WERI-Rb-1 (cell line): ENCODE results near the gene INTS12.

Source experiments
- DNase-seq: peaks from one replicate; pipeline ENCODE4 v3.0.0-alpha.2; 2020
- H3K27ac ChIP-seq: fragments of 250-450 bp; sonication (Bioruptor Pico); 2 replicates; pipeline ENCODE4 v1.5.1; 2020; ENCODE audit warnings: mild to moderate bottlenecking, moderate library complexity
- H3K27me3 ChIP-seq: fragments of 250-450 bp; sonication (Bioruptor Pico); 2 replicates; pipeline ENCODE4 v1.5.1; 2021; ENCODE audit warnings: mild to moderate bottlenecking, low read depth, moderate library complexity; ENCODE audit not compliant: insufficient read depth, severe bottlenecking
- H3K36me3 ChIP-seq: fragments of 250-450 bp; sonication (Bioruptor Pico); 2 replicates; pipeline ENCODE4 v1.5.1; 2020; ENCODE audit warnings: mild to moderate bottlenecking, moderate library complexity
- H3K4me3 ChIP-seq: 2 replicates; pipeline ENCODE4 v1.5.1; 2011; ENCODE audit warnings: low read depth, mild to moderate bottlenecking, control low read depth, low read length
- H3K9me3 ChIP-seq: fragments of 250-450 bp; sonication (Bioruptor Pico); 2 replicates; pipeline ENCODE4 v1.5.1; 2021; ENCODE audit warnings: mild to moderate bottlenecking, moderate library complexity; ENCODE audit not compliant: severe bottlenecking
- CTCF ChIP-seq: IDR thresholded peaks from 2 replicates; pipeline ENCODE4 v1.5.1; 2011; ENCODE audit warnings: low read depth, mild to moderate bottlenecking, control low read depth, inconsistent platforms, low read length

INTS12 gene

GRCh38 chr4:105645440-105645839 lies 63.0 kb downstream of the INTS12 start:
- H3K9me3 ChIP-seq = no peaks in the 10 kb centered on the region
- no peak for TF ChIP-seq CTCF
- H3K4me3 ChIP-seq = no peak overlapping the region
- H3K27ac ChIP-seq = no peak overlapping the region
- no peaks in the 10 kb centered on the region for H3K27me3 ChIP-seq
- DNase-seq = no peak
- no peaks in the 10 kb centered on the region for H3K36me3 ChIP-seq

- TF ChIP-seq CTCF = no peak
- Histone ChIP-seq H3K27ac (no peak overlapping the region), H3K4me3 (no peak overlapping the region), H3K36me3 (no peaks in the 10 kb centered on the region), H3K27me3 (no peaks in the 10 kb centered on the region), H3K9me3 (no peaks in the 10 kb centered on the region)
- DNase-seq = no peak
Observed at GRCh38 chr4:105644257-105644656, 64.2 kb downstream of the INTS12 start.

- no peaks in the 10 kb centered on the region for H3K9me3 ChIP-seq
- no peaks in the 10 kb centered on the region for H3K36me3 ChIP-seq
- no peaks in the 10 kb centered on the region for H3K27me3 ChIP-seq
- DNase-seq = no peak
- H3K27ac ChIP-seq = no peak overlapping the region
- no peak for TF ChIP-seq CTCF
- no peak overlapping the region for H3K4me3 ChIP-seq
Observed at GRCh38 chr4:105641845-105642244, 66.6 kb downstream of the INTS12 start.

GRCh38 chr4:105637408-105638176 lies 70.9 kb downstream of the INTS12 start:
- Histone ChIP-seq H3K9me3 (no peaks in the 10 kb centered on the region), H3K36me3 (no peaks in the 10 kb centered on the region), H3K4me3 (no peak overlapping the region), H3K27me3 (no peaks in the 10 kb centered on the region), H3K27ac (no peak overlapping the region)
- TF ChIP-seq CTCF = no peak
- DNase-seq = no peak

GRCh38 chr4:105634402-105635080 lies 73.9 kb downstream of the INTS12 start:
- H3K9me3 ChIP-seq = no peaks in the 10 kb centered on the region
- H3K27ac ChIP-seq = no peak overlapping the region
- H3K36me3 ChIP-seq = no peaks in the 10 kb centered on the region
- no peak for TF ChIP-seq CTCF
- DNase-seq = no peak
- no peaks in the 10 kb centered on the region for H3K27me3 ChIP-seq
- no peak overlapping the region for H3K4me3 ChIP-seq
